Measurements from ENCODE around the gene SEZ6L.
A peak's percentile ranks its signal among the peaks of the same experiment; 100 is the strongest.

The SEZ6L gene

GRCh38 chr22:26342745-26343410, 173.6 kb downstream of the SEZ6L start:
- DNase-seq = no peak

- DNase-seq = no peak
Measured at GRCh38 chr22:26345496-26345895, 176.2 kb downstream of the SEZ6L start.

DNA sequence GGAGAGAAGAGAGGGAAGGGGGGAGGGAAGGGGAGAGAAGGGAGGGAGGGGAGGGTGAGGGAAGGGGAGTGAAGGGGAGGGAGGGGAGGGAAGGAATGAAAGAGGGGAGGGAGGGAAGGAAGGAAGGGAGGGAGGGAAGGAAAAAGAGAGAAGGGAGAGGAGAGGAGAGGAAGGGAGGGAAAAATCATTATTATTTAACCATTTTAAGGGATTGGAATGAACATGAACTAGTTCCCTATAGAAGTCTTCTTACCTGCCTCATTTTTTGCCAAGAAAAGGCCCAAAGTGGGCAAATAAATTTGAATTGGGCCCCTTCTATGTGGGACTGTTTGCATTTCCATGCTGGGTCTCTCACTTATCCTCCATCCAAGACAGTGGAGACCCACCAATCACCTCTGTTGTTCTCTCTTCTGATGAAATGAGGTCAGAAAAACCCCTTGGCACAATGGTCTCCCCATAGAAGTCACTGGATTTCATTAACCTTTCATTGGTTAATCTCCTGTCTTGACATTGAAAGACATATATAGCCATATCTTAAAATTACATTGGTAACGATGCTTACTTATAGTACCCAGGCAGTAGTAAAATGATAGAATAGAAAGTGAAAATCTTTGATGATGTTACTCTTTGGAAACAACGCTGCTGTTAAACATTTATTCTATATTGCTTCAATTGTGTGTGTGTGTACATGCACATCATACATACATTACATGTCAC, 179.7 kb downstream of the SEZ6L start:
- DNase-seq = no peak

- DNase-seq = no peak
Measured at GRCh38 chr22:26354707-26355106, 185.4 kb downstream of the SEZ6L start.

DNA sequence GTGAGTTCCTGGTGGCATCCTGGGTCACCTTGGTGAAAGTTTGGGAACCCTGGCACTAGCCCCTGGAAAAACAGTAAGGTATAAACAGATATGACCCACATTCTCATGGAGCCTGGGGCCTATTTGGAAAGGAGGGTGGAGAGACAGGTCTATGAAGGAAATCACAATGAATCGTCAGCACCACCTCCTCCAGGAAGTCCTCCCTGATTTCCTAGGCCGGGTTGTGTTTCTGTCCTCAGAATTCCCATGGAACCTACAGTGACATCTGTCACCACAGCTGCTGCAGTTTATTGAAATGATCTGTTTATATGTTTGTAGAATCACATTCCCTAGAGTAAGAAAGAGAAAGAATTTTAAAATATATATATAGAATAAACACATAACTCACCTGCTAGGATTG, 188.0 kb downstream of the SEZ6L start:
- no peak for DNase-seq

- no peak for DNase-seq
Measured at GRCh38 chr22:26357813-26358212, 188.6 kb downstream of the SEZ6L start.

DNA sequence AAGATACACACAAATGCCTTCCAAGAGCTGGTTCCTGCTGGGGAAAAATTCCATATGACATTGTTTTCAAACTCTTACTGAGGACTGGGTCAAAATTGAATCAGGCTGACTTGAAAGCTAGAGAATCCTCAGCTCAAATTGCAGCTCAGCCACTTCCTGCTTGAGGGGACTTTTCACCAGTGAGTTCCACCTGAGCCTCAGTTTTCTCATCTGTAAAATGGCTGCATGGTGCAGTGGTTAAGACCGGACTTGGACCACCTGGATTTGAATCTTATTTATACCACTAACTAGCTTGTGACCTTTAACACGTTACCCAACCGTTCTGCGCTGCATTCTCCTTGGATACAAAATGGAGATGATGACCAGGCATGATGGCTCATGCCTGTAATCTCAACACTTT, 189.9 kb downstream of the SEZ6L start:
- DNase-seq = no peak

DNA sequence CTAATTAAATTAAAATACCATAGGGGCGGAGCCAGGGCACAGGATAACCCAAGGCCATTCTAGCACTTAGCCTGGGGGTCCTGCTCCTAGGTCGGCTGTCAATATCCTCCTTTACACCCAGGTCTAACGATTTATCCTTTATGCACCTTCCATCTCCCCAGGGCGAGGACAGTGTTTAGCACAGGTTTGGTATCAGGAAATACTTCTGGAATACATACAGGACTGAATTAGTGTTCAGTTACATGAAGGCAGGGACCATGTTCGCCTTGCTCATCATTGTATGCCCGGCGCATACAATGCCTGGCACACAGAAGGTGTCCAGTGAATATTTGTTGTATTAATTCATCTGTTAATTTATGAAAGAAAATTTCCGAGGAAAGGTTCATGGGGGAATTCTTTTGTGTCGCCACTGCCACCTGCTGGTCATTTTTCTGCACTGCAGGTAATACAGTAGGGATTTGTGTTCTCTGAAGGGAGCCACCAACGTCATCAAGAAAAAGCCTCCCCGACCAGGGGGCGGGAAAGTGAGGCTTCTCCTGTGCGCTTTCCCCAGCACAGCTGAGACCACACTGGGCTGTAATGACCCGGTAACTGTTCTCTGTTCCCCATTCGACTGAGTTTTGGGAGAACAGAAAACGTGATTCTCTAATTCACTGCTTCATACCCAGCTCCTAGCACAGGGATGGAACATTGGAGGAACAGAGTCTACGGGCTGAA, 191.1 kb downstream of the SEZ6L start:
- DNase-seq = peak; percentile 80

- no peak for DNase-seq
Measured at GRCh38 chr22:26362471-26362870, 193.2 kb downstream of the SEZ6L start.

DNA sequence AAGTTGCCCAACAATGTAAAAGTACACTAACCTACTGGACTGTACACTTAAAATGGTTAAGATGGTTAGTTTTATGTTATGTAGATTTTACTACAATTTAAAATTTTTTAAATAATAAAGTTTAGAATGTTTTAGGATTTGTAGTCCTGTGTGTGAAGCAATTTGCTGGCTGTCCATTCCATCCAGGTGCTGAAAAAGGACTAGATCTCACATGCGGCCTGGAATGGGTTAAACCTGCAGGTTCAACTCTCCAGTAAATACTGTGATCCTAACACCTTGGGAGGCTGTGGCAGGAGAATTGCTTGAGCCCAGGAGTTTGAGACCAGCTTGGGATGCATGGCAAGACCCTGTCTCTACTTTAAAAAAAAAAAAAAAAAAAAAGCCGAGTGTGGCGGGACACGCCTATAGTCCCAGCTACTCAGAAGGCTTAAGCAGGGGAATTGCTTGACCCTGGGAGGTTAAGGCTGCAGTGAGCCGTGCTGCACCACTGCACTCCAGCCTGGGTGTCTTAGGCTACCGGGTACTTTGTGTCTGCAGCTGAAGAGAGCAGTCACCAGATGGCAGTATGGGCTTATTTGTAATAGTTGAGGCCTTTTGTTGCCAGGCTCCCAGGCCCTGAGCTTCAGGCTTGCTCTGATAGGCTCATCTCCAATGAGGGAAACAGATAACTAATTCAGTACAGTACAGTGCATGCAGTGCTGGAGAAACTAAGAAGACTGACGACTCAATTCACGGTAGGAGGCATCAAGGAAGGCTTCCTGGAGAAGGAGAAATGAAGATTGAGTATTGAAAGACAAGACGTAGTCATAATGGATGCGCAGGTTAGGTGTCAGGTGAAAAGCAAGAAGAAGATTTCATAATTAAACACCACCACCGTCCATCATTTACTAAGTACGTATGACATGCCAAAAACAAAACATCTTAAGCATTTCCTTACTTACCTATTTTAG, 195.1 kb downstream of the SEZ6L start:
- DNase-seq = peak; percentile 65

- no peak for DNase-seq
Measured at GRCh38 chr22:26367402-26368245, 198.4 kb downstream of the SEZ6L start.

DNA sequence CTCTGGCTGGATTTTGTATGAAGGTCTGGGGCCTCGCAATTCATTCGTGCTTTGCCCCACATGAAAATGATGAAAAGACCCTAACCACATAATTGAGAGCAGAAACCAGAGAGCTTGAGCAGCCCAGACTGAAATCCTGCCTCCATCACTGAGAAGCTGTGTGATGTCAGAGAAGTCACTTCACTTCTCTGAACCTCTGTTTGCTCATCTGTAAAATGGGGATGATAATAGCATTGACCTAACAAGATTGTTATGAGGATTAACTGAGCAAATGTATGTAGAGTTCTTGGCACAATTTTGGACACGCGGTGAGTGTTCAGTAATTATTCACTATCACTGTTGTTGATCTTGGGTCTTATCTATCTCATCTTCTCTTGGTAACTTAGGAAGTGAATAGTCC, 203.6 kb downstream of the SEZ6L start:
- DNase-seq = no peak

- no peak for DNase-seq
Measured at GRCh38 chr22:26374391-26375026, 205.2 kb downstream of the SEZ6L start.

DNA sequence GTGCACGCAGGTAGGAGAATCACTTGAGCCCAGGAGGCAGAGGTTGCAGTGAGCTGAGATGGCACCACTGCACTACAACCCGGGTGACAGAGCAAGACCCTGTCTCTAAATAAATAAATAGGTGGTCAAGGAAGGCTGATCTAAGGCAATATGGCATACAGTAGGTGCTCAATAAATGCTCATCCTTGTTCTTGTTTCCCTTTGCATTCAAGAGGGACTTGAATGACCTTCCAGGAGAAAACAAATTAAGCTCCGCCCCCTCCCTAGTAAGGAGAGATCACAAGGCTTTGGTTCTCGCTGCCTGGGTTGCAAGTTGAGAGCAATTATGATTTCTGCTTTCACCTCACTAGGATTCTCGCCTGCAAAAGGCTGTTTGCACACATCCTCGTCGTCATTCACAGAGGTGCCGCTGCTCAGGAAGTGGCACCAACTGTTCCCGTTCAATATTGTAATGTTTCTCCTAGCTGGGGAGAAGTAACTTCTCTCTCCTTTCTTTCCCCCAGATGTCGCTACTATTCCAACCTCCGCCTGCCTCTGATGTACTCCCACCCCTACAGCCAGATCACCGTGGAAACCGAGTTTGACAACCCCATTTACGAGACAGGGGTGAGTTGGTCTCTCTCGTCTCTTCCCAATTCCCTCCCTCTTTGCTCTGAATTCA, 208.0 kb downstream of the SEZ6L start:
- no peak for DNase-seq

- DNase-seq = no peak
Measured at GRCh38 chr22:26380072-26380830, 211.0 kb downstream of the SEZ6L start.

- DNase-seq = no peak
Measured at GRCh38 chr22:26382782-26383181, 213.5 kb downstream of the SEZ6L start.

GRCh38 chr22:26383968-26384556, 214.8 kb downstream of the SEZ6L start:
- no peak for DNase-seq

DNA sequence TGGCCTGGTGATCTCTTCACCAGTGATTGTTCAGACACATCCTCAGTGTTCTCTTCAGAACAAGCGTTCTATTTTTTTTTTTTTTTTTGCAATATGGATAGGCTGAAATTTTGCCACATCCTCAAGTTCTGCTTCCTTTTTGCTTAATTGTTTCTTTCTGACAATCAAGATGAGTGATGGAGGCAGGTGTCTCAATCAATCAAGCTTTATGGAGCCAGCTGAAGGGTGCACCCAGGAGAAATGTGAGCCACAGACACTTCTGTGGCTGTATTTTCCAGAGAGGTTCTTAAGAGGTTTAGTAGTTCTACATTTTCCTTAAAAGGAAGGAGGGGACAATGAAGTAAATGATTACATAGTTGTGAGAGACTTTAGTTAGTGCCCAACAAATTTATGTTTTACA, 215.9 kb downstream of the SEZ6L start:
- no peak for DNase-seq

- DNase-seq = no peak
Measured at GRCh38 chr22:26389125-26389524, 219.9 kb downstream of the SEZ6L start.

GRCh38 chr22:26391091-26391490, 221.8 kb downstream of the SEZ6L start:
- no peak for DNase-seq
